ENCODE data around the gene CAMK2B. TPM values are rescaled to one million over a fixed set of nuclear protein-coding genes. Genes with fewer than 3 reads are reported as not detected.
A peak's percentile ranks its signal among the peaks of the same experiment; 100 is the strongest.
"Not testable (repeated sequence)": the region's sequence is repeated elsewhere in the genome, so short reads cannot be mapped to it uniquely, and the experiment has no call there.

Gene CAMK2B
- total and polyA plus RNA-seq, 2 of the 13 experiments (the other 11 are each of a cell fraction or from before 2014, with no cell fraction given), result 0.27 to 0.48 TPM

DNA sequence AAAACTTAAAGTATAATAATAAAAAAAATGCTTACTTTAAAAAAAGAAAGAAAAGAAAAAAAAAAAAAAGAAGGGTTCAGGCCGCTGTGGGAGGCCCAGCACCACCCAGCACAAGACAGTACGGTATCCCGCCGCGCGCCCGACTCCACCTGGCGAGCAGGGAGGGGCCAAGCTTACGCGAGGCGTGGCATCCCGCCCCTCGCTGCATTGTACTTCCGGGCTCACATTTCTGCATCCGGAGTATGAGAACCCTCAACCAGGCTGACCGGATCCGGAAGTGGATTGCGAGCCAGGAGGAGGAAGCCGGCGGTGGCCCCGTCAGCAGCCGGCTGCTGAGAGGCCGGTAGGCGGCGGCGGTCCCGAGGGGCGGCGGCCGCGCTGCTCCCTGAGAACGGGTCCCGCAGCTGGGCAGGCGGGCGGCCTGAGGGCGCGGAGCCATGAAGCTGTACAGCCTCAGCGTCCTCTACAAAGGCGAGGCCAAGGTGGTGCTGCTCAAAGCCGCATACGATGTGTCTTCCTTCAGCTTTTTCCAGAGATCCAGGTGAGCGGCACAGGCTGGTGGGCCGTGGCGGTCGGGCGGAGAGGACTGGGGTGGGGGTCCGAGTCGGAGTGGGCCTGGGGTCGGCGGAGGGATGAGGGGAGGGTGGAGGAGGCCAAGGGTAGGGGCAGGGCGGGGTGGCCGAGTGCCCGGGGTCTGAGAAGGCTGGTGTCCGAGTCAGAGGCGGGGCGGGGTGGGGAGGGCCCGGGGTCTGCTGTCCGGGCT is 124.5 kb downstream of the CAMK2B start, which contains the start of gene YKT6 (continued):
- TF ChIP-seq, protein P1, sequence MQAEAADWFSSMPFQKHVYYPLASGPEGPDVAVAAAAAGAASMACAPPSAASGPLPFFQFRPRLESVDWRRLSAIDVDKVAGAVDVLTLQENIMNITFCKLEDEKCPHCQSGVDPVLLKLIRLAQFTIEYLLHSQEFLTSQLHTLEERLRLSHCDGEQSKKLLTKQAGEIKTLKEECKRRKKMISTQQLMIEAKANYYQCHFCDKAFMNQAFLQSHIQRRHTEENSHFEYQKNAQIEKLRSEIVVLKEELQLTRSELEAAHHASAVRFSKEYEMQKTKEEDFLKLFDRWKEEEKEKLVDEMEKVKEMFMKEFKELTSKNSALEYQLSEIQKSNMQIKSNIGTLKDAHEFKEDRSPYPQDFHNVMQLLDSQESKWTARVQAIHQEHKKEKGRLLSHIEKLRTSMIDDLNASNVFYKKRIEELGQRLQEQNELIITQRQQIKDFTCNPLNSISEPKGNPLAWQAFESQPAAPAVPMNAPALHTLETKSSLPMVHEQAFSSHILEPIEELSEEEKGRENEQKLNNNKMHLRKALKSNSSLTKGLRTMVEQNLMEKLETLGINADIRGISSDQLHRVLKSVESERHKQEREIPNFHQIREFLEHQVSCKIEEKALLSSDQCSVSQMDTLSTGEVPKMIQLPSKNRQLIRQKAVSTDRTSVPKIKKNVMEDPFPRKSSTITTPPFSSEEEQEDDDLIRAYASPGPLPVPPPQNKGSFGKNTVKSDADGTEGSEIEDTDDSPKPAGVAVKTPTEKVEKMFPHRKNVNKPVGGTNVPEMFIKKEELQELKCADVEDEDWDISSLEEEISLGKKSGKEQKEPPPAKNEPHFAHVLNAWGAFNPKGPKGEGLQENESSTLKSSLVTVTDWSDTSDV (CRISPR knock-in tag; IDR thresholded peaks at IDR 0.05), result no peak
- TF ChIP-seq NFE2 (CRISPR knock-in tag; IDR thresholded peaks at IDR 0.05), result no peak
- no peak for TF ChIP-seq ZNF552 (CRISPR knock-in tag; IDR thresholded peaks at IDR 0.05; ENCODE audit: borderline replicate concordance)
- peak; percentile 62; the same call in 1 of the 2 replicates for TF ChIP-seq ZNF124 (CRISPR knock-in tag; IDR thresholded peaks at IDR 0.05)
- no peak for TF ChIP-seq CCDC6 (CRISPR knock-in tag; IDR thresholded peaks at IDR 0.05)
- peak; percentile 63; the same call in 1 of the 2 replicates for TF ChIP-seq KAT7 (CRISPR knock-in tag; IDR thresholded peaks at IDR 0.05; ENCODE audit: borderline replicate concordance)
- TF ChIP-seq ZNF883 (CRISPR knock-in tag; IDR thresholded peaks at IDR 0.05; ENCODE audit: not compliant biosample characterization), result no peak
- TF ChIP-seq, protein P2, sequence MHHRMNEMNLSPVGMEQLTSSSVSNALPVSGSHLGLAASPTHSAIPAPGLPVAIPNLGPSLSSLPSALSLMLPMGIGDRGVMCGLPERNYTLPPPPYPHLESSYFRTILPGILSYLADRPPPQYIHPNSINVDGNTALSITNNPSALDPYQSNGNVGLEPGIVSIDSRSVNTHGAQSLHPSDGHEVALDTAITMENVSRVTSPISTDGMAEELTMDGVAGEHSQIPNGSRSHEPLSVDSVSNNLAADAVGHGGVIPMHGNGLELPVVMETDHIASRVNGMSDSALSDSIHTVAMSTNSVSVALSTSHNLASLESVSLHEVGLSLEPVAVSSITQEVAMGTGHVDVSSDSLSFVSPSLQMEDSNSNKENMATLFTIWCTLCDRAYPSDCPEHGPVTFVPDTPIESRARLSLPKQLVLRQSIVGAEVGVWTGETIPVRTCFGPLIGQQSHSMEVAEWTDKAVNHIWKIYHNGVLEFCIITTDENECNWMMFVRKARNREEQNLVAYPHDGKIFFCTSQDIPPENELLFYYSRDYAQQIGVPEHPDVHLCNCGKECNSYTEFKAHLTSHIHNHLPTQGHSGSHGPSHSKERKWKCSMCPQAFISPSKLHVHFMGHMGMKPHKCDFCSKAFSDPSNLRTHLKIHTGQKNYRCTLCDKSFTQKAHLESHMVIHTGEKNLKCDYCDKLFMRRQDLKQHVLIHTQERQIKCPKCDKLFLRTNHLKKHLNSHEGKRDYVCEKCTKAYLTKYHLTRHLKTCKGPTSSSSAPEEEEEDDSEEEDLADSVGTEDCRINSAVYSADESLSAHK (CRISPR knock-in tag; IDR thresholded peaks at IDR 0.05; ENCODE audit: borderline replicate concordance), result no peak
- TF ChIP-seq NFYB (CRISPR knock-in tag; IDR thresholded peaks at IDR 0.05), result no peak

DNA sequence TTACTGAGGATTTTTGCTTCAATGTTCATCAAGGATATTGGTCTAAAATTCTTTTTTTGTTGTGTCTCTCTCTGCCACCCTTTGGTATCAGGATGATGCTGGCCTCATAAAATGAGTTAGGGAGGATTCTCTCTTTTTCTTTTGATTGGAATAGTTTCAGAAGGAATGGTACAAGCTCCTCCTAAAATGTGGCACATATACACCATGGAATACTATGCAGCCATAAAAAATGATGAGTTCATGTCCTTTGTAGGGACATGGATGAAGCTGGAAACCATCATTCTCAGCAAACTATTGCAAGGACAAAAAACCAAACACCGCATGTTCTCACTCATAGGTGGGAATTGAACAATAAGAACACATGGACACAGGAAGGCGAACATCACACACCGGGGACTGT is 125.2 kb downstream of the CAMK2B start:
- H3K9me3 ChIP-seq (ENCODE audit: low read length); BruUV-seq (replicated peaks); H3K9ac ChIP-seq (ENCODE audit: insufficient read depth, low read depth, low read length); H2AFZ ChIP-seq (ENCODE audit: low read length); H3K4me1 ChIP-seq (ENCODE audit: insufficient read depth, low read length); H3K27me3 ChIP-seq (ENCODE audit: control insufficient read depth in 1 of 2, insufficient read depth in 2 of 2, low read length in 2 of 2); intact Hi-C loops (cut with micrococcal nuclease; ENCODE audit: unreplicated experiment); DNase-seq (ENCODE audit: low spot score); H4K20me1 ChIP-seq (ENCODE audit: insufficient read depth, low read length); in situ Hi-C loops (cut with HindIII; ENCODE audit: extremely low pct_ligation_motif_present, low pct_unique_long_range_greater_than_20kb); CTCF ChIA-PET (ENCODE audit: low intra/inter-chr PET ratio, low total read pairs); H3K27ac ChIP-seq (ENCODE audit: extremely low read length, insufficient read depth, low read length); ATAC-seq; H3K4me3 ChIP-seq (replicated peaks in 1 of 3; ENCODE audit: insufficient read depth in 1 of 3, low read depth in 2 of 3, low read length in 3 of 3); H3K4me2 ChIP-seq (ENCODE audit: low read depth, low read length); FAIRE-seq: not testable (repeated sequence)
- no CpG with 5 or more reads among the region's 3 CpGs for WGBS (ENCODE audit: low lambda C conversion rate)
- Histone ChIP-seq H3K79me2 (ENCODE audit: insufficient read depth, low read length) (peaks cover 25% of the 10 kb centered on the region), H3K36me3 (replicated peaks in 1 of 2; ENCODE audit: control insufficient read depth in 1 of 2, insufficient read depth in 2 of 2, low read length in 2 of 2) (peaks cover 7 to 13% of the 10 kb centered on the region in 2 experiments)
- POLR2A ChIA-PET, result interaction anchor here (1.0 to 1.4 kb wide), 3 partner anchors 19 to 133 kb away, joined by 4 to 7 read pairs (median 4); no protein-coding TSS in a partner anchor
